Spleen (tissue), 7 donors: ENCODE results near the gene TRHDE.

Experiments used
- CTCF ChIP-seq, 11 experiments: fragments of 200-600 bp in 7 of 11; fragments of 450-650 bp in 4 of 11; sonication (generic) in 4 of 11; IDR thresholded peaks in 8 of 11; conservative IDR thresholded peaks in 3 of 11; 1 replicate in 7 of 11; 2 replicates in 4 of 11; pipeline versions ENCODE4 v1.4.0 to v1.8.0; 2016 to 2021; ENCODE audit warnings: antibody characterized with exemption in 11 of 11, inconsistent platforms in 4 of 11, mild to moderate bottlenecking in 1 of 11
- POLR2A ChIP-seq, 3 donors: fragments of 450-650 bp; IDR thresholded peaks; one replicate each; pipeline ENCODE4 v1.5.1; 2017; ENCODE audit warnings: antibody characterized with exemption in 3 of 3, mild to moderate bottlenecking in 1 of 3
- POLR2AphosphoS5 ChIP-seq, 3 donors: sonication (generic); formaldehyde crosslinking; IDR thresholded peaks; one replicate each; pipeline ENCODE4 v1.5.1; 2017; ENCODE audit warnings: antibody characterized with exemption in 3 of 3
- donor health status: DM: no; HTN: no; CAD: no; lungs with moderate emphysema.
- donor health status: DM: no; HTN: no; CAD: no.
- donor health status: DM: no; HTN: no; CAD: no.

- TF ChIP-seq CTCF (IDR thresholded peaks at IDR 0.05 in 8 of 11, conservative IDR thresholded peaks at IDR 0.05 in 3 of 11) (no peak), POLR2AphosphoS5 (IDR thresholded peaks at IDR 0.05) (no peak), POLR2A (IDR thresholded peaks at IDR 0.05) (no peak)
Observed at GRCh38 chr12:72228424-72228823, 43.7 kb upstream of the TRHDE start.
